ENCODE data around the gene WFDC1.

DNA sequence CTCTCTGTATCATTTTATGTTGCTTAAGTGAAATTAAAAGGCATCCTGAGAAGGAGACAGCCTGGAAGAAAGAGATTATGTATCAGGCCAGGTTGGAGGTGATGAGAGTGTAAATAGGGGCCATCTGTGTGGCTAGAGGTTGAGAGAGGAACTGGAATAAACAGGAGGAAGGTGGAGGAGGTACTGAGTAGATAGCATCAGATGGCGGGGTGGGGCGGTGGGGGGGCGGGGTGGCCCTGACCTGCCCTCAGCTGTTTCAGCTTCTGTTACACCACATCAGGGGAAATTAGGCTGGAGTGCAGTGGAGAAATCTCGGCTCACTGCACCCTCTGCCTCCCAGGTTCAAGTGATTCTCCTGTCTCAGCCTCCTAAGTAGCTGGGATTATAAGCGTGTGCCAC, 48.0 kb upstream of the WFDC1 start:
- TF ChIP-seq, protein P1, sequence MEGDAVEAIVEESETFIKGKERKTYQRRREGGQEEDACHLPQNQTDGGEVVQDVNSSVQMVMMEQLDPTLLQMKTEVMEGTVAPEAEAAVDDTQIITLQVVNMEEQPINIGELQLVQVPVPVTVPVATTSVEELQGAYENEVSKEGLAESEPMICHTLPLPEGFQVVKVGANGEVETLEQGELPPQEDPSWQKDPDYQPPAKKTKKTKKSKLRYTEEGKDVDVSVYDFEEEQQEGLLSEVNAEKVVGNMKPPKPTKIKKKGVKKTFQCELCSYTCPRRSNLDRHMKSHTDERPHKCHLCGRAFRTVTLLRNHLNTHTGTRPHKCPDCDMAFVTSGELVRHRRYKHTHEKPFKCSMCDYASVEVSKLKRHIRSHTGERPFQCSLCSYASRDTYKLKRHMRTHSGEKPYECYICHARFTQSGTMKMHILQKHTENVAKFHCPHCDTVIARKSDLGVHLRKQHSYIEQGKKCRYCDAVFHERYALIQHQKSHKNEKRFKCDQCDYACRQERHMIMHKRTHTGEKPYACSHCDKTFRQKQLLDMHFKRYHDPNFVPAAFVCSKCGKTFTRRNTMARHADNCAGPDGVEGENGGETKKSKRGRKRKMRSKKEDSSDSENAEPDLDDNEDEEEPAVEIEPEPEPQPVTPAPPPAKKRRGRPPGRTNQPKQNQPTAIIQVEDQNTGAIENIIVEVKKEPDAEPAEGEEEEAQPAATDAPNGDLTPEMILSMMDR (conservative IDR thresholded peaks at IDR 0.05 in 1 of 2, IDR thresholded peaks at IDR 0.05 in 1 of 2; ENCODE audit: low read depth in 1 of 2, low read length in 2 of 2) = no peak
- no peak for TF ChIP-seq EZH2 (IDR thresholded peaks at IDR 0.05; ENCODE audit: low read length, missing control alignments)
